Measurements from ENCODE around the gene PIGX. TPM values are rescaled to one million over a fixed set of nuclear protein-coding genes. Genes with fewer than 3 reads are reported as not detected.

The PIGX gene
- total RNA-seq, 2 experiments from 2014 or later, result 43.7 to 47.1 TPM

DNA sequence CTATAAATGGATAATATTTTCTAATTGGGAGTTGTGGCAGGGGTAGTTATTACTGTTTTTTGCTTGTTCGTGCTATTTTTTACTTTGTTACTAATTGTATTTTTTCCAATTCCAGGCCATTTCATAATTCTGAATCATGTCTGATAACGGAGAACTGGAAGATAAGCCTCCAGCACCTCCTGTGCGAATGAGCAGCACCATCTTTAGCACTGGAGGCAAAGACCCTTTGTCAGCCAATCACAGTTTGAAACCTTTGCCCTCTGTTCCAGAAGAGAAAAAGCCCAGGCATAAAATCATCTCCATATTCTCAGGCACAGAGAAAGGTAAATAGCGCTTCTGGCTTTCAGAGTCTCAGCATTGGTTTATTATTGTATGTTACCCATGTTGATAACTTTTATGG lies 70.3 kb downstream of the PIGX start:
- Mint-ChIP-seq H3K4me3 (no peak overlapping the region), H3K36me3 (ENCODE audit: low read depth) (peaks cover 62% of the 10 kb centered on the region), H3K27ac (no peak overlapping the region), H3K9me3 (peaks cover 7% of the 10 kb centered on the region), H3K27me3 (no peaks in the 10 kb centered on the region), H3K4me1 (ENCODE audit: low read depth) (peaks cover 28% of the 10 kb centered on the region)
- CTCF ChIA-PET, result no interaction called here
- ATAC-seq (no peak), DNase-seq (no peak)
- TF ChIP-seq, protein P1, sequence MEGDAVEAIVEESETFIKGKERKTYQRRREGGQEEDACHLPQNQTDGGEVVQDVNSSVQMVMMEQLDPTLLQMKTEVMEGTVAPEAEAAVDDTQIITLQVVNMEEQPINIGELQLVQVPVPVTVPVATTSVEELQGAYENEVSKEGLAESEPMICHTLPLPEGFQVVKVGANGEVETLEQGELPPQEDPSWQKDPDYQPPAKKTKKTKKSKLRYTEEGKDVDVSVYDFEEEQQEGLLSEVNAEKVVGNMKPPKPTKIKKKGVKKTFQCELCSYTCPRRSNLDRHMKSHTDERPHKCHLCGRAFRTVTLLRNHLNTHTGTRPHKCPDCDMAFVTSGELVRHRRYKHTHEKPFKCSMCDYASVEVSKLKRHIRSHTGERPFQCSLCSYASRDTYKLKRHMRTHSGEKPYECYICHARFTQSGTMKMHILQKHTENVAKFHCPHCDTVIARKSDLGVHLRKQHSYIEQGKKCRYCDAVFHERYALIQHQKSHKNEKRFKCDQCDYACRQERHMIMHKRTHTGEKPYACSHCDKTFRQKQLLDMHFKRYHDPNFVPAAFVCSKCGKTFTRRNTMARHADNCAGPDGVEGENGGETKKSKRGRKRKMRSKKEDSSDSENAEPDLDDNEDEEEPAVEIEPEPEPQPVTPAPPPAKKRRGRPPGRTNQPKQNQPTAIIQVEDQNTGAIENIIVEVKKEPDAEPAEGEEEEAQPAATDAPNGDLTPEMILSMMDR (IDR thresholded peaks at IDR 0.05), result no peak
- POLR2A ChIA-PET, result no interaction called here
- intact Hi-C loops (cut with micrococcal nuclease), result no loop called here

Other genes with a start within 250 kb of the PIGX start
- 10 to 100 TPM; 20.9 to 21.2 TPM for gene RNF168, start 208.6 kb upstream of the PIGX start, total RNA-seq
- not detected for gene SMCO1, start 197.0 kb upstream of the PIGX start, total RNA-seq
- 10 to 100 TPM; 16.2 to 17.2 TPM for gene WDR53, start 143.8 kb upstream of the PIGX start, total RNA-seq
- 10 to 100 TPM; 18.2 TPM for gene FBXO45, start 143.7 kb upstream of the PIGX start, total RNA-seq
- gene NRROS, start 72.7 kb upstream of the PIGX start, total RNA-seq, result 10 to 100 TPM; 24.2 to 26.5 TPM
- 1 to 10 TPM; 5.2 to 5.5 TPM for gene CEP19, start 127 bp upstream of the PIGX start, total RNA-seq
- 10 to 100 TPM; 79.4 to 81.2 TPM for gene PAK2, start 27.5 kb downstream of the PIGX start, total RNA-seq
- gene SENP5, start 155.5 kb downstream of the PIGX start, total RNA-seq, result 10 to 100 TPM; 28.0 to 32.5 TPM
- 100 to 1,000 TPM; 107 to 111 TPM for gene NCBP2, start 230.2 kb downstream of the PIGX start, total RNA-seq

Data from activated CD8-positive, alpha-beta T cell treated with anti-CD3 and anti-CD28 coated beads for 36 hours (primary cell).